ENCODE measurements around the gene MAP6. TPM values are rescaled to one million over a fixed set of nuclear protein-coding genes. Genes with fewer than 3 reads are reported as not detected.

The MAP6 gene
- total and polyA plus RNA-seq, 10 donors, result 1.3 to 9.0 (median 2.3) TPM

- intact Hi-C loops (cut with DNase I; ENCODE audit: low total_unique reads), result no loop called here
- WGBS, 5 donors, result 1% methylated on average over 46 to 51 of the region's 51 CpGs
- Histone ChIP-seq H3K27ac (peak within 1 kb of the TSS; percentile 93 to 98 (median 95)), H3K9me3 (no peaks in the 10 kb centered on the region), H3K36me3 (peaks cover 0 to 15% (median 11%) of the 10 kb centered on the region in 6 donors), H3K4me1 (peaks cover 42 to 97% (median 68%) of the 10 kb centered on the region in 6 donors), H3K4me3 (peak within 1 kb of the TSS; percentile 72 to 91 (median 76)), H3K27me3 (replicated peaks in 1 of 7) (peaks cover 0 to 13% (median 0%) of the 10 kb centered on the region in 7 donors)
- peak; percentile 90 for DNase-seq
- TF ChIP-seq POLR2AphosphoS5 (IDR thresholded peaks at IDR 0.05) (peak; percentile 77 to 84 (median 81)), POLR2A (IDR thresholded peaks at IDR 0.05) (peak in 1 of 3 donors; percentile 49), CTCF (IDR thresholded peaks at IDR 0.05 in 8 of 11, conservative IDR thresholded peaks at IDR 0.05 in 3 of 11) (no peak)
Observed at GRCh38 chr11:75562048-75562835, 106.6 kb downstream of the MAP6 start, which contains the start of gene SERPINH1. TSS of gene SERPINH1 (plus strand) at chr11:75562253. CDS start at chr11:75566350, 4,097 bp downstream.

- H3K4me3 ChIP-seq, result peak overlapping the region; percentile 72 to 91 (median 76)
- peaks cover 42 to 90% (median 63%) of the 10 kb centered on the region in 6 donors for H3K4me1 ChIP-seq
- TF ChIP-seq CTCF (IDR thresholded peaks at IDR 0.05 in 8 of 11, conservative IDR thresholded peaks at IDR 0.05 in 3 of 11) (no peak), POLR2AphosphoS5 (IDR thresholded peaks at IDR 0.05) (no peak), POLR2A (IDR thresholded peaks at IDR 0.05) (no peak)
- no peaks in the 10 kb centered on the region for H3K9me3 ChIP-seq
- DNase-seq, result no peak
- peaks cover 0 to 13% (median 0%) of the 10 kb centered on the region in 7 donors for H3K27me3 ChIP-seq (replicated peaks in 1 of 7)
- H3K36me3 ChIP-seq, result peaks cover 0 to 8% (median 5%) of the 10 kb centered on the region in 6 donors
- 14 to 20% (median 16%) methylated on average over 19 to 21 of the region's 21 CpGs for WGBS, 5 donors
- intact Hi-C loops (cut with DNase I; ENCODE audit: low total_unique reads), result no loop called here
- peak overlapping the region; percentile 93 to 98 (median 95) for H3K27ac ChIP-seq
Observed at GRCh38 chr11:75561426-75562047, 107.3 kb downstream of the MAP6 start.

- H3K4me1 ChIP-seq, result peaks cover 36 to 81% (median 54%) of the 10 kb centered on the region in 6 donors
- no peaks in the 10 kb centered on the region for H3K9me3 ChIP-seq
- peaks cover 0 to 13% (median 0%) of the 10 kb centered on the region in 7 donors for H3K27me3 ChIP-seq (replicated peaks in 1 of 7)
- WGBS, 5 donors, result 73 to 92% (median 83%) methylated on average over 1 of the region's 1 CpG
- H3K36me3 ChIP-seq, result no peaks in the 10 kb centered on the region
- H3K27ac ChIP-seq, result peak overlapping the region in 4 of 8 donors; percentile 94 to 98 (median 96)
- H3K4me3 ChIP-seq, result no peak overlapping the region
- no peak for TF ChIP-seq POLR2A (IDR thresholded peaks at IDR 0.05)
- intact Hi-C loops (cut with DNase I; ENCODE audit: low total_unique reads), result no loop called here
- DNase-seq, result no peak
Observed at GRCh38 chr11:75560644-75561043, 108.2 kb downstream of the MAP6 start.

- peaks cover 24 to 79% (median 41%) of the 10 kb centered on the region in 6 donors for H3K4me1 ChIP-seq
- no peak overlapping the region for H3K4me3 ChIP-seq
- intact Hi-C loops (cut with DNase I; ENCODE audit: low total_unique reads), result no loop called here
- H3K27me3 ChIP-seq (replicated peaks in 1 of 7), result peaks cover 0 to 13% (median 0%) of the 10 kb centered on the region in 7 donors
- no peak for TF ChIP-seq CTCF (IDR thresholded peaks at IDR 0.05 in 8 of 11, conservative IDR thresholded peaks at IDR 0.05 in 3 of 11)
- TF ChIP-seq POLR2A (IDR thresholded peaks at IDR 0.05), result no peak
- peak in 2 of 3 donors; percentile 24 to 47 for TF ChIP-seq POLR2AphosphoS5 (IDR thresholded peaks at IDR 0.05)
- no peaks in the 10 kb centered on the region for H3K36me3 ChIP-seq
- no peak for DNase-seq
- peak overlapping the region; percentile 38 to 97 (median 78) for H3K27ac ChIP-seq
- no peaks in the 10 kb centered on the region for H3K9me3 ChIP-seq
- WGBS, 5 donors, result 51 to 70% (median 57%) methylated on average over 8 of the region's 8 CpGs
Observed at GRCh38 chr11:75558939-75559843, 109.6 kb downstream of the MAP6 start.

Data from spleen (tissue), 11 donors.